ENCODE results near the gene PPP1R3D. TPM values are rescaled to one million over a fixed set of nuclear protein-coding genes. Genes with fewer than 3 reads are reported as not detected.

The PPP1R3D gene
- total and polyA plus RNA-seq, 2 of the 8 experiments (the other 6 are each of a cell fraction or from before 2014, with no cell fraction given): 1.4 to 3.9 TPM

DNA sequence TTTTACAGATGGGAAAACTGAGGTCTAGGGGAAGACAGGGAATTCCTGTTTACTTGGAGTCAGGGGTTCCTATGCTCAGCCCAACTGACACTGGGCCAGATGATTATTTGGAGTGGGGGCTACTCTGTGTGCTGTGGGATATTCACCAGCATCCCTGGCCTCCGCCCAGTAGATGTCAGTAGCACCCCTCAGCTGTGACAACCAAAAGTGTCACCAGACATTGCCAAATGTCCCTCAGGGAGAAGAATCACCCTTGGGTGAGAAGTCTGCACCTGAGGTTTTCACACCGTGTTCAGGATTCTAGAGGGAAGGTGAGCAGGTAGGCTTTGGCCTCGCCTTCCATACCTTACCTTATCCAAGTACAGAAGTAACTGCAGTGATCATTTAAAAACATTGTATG lies 45.8 kb upstream of the PPP1R3D start:
- Histone ChIP-seq H2BK12ac (ENCODE audit: low read depth, low read length) (no peak overlapping the region), H2BK120ac (replicated peaks; ENCODE audit: low read depth, low read length) (no peak overlapping the region), H3K23me2 (ENCODE audit: low read depth, low read length) (no peaks in the 10 kb centered on the region), H3K9me3 (ENCODE audit: insufficient read depth in 2 of 2, low read depth in 1 of 2, low read length in 1 of 2) (no peaks in the 10 kb centered on the region), H2AK5ac (ENCODE audit: low read depth, low read length) (no peak overlapping the region), H4K5ac (ENCODE audit: insufficient read length, low read depth, low read length) (no peak overlapping the region), H4K8ac (ENCODE audit: extremely low read depth, insufficient read depth, low read length) (no peak overlapping the region), H4K20me1 (replicated peaks in 1 of 2; ENCODE audit: control insufficient read depth in 1 of 2, insufficient read depth in 2 of 2, low read length in 2 of 2) (no peaks in the 10 kb centered on the region), H3K36me3 (ENCODE audit: control insufficient read depth in 2 of 4, insufficient read depth in 4 of 4, low read length in 3 of 4) (no peaks in the 10 kb centered on the region), H2BK5ac (ENCODE audit: low read depth, low read length) (no peak overlapping the region), H3K56ac (replicated peaks; ENCODE audit: insufficient read length, low read depth, low read length) (no peak overlapping the region), H2BK20ac (ENCODE audit: low read length) (no peak overlapping the region), H3K4me3 (ENCODE audit: extremely low read depth in 1 of 4, insufficient read depth in 2 of 4, low read depth in 3 of 4, low read length in 4 of 4) (no peak overlapping the region), H3K79me1 (ENCODE audit: low read depth, low read length) (no peaks in the 10 kb centered on the region), H3K18ac (ENCODE audit: extremely low read depth, low read length) (no peak overlapping the region), H2BK15ac (ENCODE audit: low read length) (no peak overlapping the region), H3K79me2 (ENCODE audit: control insufficient read depth in 1 of 2, insufficient read depth in 2 of 2, low read length in 2 of 2) (no peaks in the 10 kb centered on the region), H4K91ac (replicated peaks; ENCODE audit: insufficient read length, low read length) (no peak overlapping the region), H3K27ac (ENCODE audit: low read depth, low read length) (no peak overlapping the region), H3K9ac (replicated peaks in 1 of 4; ENCODE audit: extremely low read depth in 1 of 4, low read depth in 3 of 4, low read length in 3 of 4) (no peak overlapping the region), H3K4me2 (ENCODE audit: insufficient read depth in 1 of 2, low read depth in 2 of 2, low read length in 2 of 2) (no peak overlapping the region), H3K4ac (replicated peaks; ENCODE audit: insufficient read length, low read depth, low read length) (no peak overlapping the region), H3K4me1 (replicated peaks in 1 of 4; ENCODE audit: control insufficient read depth in 3 of 4, insufficient read depth in 4 of 4, low read length in 3 of 4) (peaks cover 0 to 6% (median 2%) of the 10 kb centered on the region in 4 experiments; a peak in 3 of 7 replicates), H2AFZ (ENCODE audit: low read length) (no peak overlapping the region), H3K27me3 (replicated peaks in 1 of 4; ENCODE audit: control insufficient read depth in 3 of 4, extremely low read depth in 1 of 4, insufficient read depth in 3 of 4, low read length in 3 of 4) (no peaks in the 10 kb centered on the region), H3K14ac (ENCODE audit: insufficient read length) (no peak overlapping the region), H3K23ac (ENCODE audit: insufficient read length) (no peak overlapping the region)
- no peak for DNase-seq (ENCODE audit: low read depth in 1 of 2, low spot score in 2 of 2)
- peak; percentile 7 for FAIRE-seq
- ChIA-PET CTCF (ENCODE audit: partially characterized antibody) (interaction anchor here (0.6 to 2.0 kb wide), 5 partner anchors 10 to 1170 kb away, joined by 3 to 8 read pairs (median 4); partner anchors contain the start of gene SYCP2), POLR2A (ENCODE audit: partially characterized antibody) (no interaction called here)
- 93% methylated on average over 3 of the region's 3 CpGs; no CpG with 5 or more reads in 1 of the 2 experiments for WGBS, 2 experiments (ENCODE audit: extremely low coverage in 1 of 2, insufficient coverage in 1 of 2, insufficient read length in 1 of 2, insufficient replicate concordance in 2 of 2, low coverage in 1 of 2, low lambda C conversion rate in 2 of 2, missing lambda C conversion rate in 1 of 2)
- TF ChIP-seq JUN (IDR thresholded peaks at IDR 0.05; ENCODE audit: low read depth, low read length) (no peak), BCL11A (IDR thresholded peaks at IDR 0.05; ENCODE audit: low read depth in 2 of 2, low read length in 2 of 2) (no peak), SIX5 (IDR thresholded peaks at IDR 0.05; ENCODE audit: low read depth, low read length) (no peak), PHF8 (conservative IDR thresholded peaks at IDR 0.05; ENCODE audit: low read depth, low read length) (no peak), GABPA (IDR thresholded peaks at IDR 0.05; ENCODE audit: borderline replicate concordance, insufficient read depth, low read length) (no peak), RAD21 (IDR thresholded peaks at IDR 0.05 in 1 of 2, conservative IDR thresholded peaks at IDR 0.05 in 1 of 2; ENCODE audit: low read depth in 2 of 2, low read length in 2 of 2) (peak; percentile 50 to 67; a peak in 3 of 4 replicates)
- TF ChIP-seq, protein P1, sequence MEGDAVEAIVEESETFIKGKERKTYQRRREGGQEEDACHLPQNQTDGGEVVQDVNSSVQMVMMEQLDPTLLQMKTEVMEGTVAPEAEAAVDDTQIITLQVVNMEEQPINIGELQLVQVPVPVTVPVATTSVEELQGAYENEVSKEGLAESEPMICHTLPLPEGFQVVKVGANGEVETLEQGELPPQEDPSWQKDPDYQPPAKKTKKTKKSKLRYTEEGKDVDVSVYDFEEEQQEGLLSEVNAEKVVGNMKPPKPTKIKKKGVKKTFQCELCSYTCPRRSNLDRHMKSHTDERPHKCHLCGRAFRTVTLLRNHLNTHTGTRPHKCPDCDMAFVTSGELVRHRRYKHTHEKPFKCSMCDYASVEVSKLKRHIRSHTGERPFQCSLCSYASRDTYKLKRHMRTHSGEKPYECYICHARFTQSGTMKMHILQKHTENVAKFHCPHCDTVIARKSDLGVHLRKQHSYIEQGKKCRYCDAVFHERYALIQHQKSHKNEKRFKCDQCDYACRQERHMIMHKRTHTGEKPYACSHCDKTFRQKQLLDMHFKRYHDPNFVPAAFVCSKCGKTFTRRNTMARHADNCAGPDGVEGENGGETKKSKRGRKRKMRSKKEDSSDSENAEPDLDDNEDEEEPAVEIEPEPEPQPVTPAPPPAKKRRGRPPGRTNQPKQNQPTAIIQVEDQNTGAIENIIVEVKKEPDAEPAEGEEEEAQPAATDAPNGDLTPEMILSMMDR (IDR thresholded peaks at IDR 0.05; ENCODE audit: control extremely low read depth in 1 of 3, insufficient read depth in 1 of 3, low read depth in 1 of 3, low read length in 3 of 3): peak; percentile 48 to 69 (median 58)

Measured in H1 (cell line).